ENCODE data around the gene TRIOBP. TPM values are rescaled to one million over a fixed set of nuclear protein-coding genes. Genes with fewer than 3 reads are reported as not detected.

The TRIOBP gene
- total RNA-seq, 2 experiments from 2014 or later: 42.0 to 55.2 TPM

DNA sequence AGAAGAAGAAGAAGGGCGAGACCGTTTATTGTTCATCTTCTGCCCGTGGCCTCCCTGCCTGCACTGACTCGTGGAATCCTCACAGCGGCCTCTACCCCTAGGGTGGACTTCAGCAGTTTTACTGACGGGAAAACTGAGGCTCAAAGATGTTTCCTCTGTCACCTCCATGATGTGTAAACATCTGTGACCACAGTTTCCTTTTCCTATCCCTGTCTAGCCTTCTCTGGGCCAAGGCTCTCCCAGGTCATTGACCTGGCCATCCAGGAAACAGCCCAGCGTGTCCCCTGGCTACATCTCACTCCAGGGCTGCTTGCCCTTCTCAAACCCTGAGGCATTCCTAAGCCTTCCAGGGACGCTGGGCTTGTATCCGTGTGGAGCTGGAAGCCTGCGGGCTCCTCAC, 61.8 kb downstream of the TRIOBP start:
- no peaks in the 10 kb centered on the region for H3K9me3 Mint-ChIP-seq (ENCODE audit: low read depth)
- no peak overlapping the region for H3K27ac Mint-ChIP-seq
- DNase-seq (no peak), ATAC-seq (no peak)
- CTCF ChIA-PET: no interaction called here
- H3K4me3 Mint-ChIP-seq: no peak overlapping the region
- peaks cover 12% of the 10 kb centered on the region for H3K36me3 Mint-ChIP-seq
- H3K27me3 Mint-ChIP-seq: no peaks in the 10 kb centered on the region
- no peaks in the 10 kb centered on the region for H3K4me1 Mint-ChIP-seq

DNA sequence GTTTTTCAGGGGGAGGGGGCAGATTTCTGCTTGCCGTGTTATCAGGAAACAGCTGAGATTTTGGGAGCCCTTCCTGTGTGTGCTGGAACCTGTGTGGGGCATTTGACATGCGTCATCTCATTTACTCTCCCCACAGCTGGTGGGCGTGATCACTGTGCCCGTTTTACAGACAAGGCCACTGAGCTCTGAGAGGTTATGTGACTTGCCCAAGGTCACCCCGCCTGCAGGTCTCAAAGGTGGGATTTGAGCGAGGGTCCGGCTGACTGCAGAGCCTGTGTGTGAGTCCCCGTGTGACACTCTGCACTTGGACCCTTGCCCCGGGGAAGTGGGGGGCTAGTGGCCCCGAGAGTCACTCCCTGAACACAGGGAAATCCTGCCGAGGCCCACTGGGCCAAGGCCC, 62.4 kb downstream of the TRIOBP start:
- CTCF ChIA-PET: no interaction called here
- DNase-seq (no peak), ATAC-seq (no peak)
- H3K27ac Mint-ChIP-seq: no peak overlapping the region
- peaks cover 12% of the 10 kb centered on the region for H3K36me3 Mint-ChIP-seq
- H3K27me3 Mint-ChIP-seq: no peaks in the 10 kb centered on the region
- no peak overlapping the region for H3K4me3 Mint-ChIP-seq
- no peaks in the 10 kb centered on the region for H3K4me1 Mint-ChIP-seq
- no peaks in the 10 kb centered on the region for H3K9me3 Mint-ChIP-seq (ENCODE audit: low read depth)

DNA sequence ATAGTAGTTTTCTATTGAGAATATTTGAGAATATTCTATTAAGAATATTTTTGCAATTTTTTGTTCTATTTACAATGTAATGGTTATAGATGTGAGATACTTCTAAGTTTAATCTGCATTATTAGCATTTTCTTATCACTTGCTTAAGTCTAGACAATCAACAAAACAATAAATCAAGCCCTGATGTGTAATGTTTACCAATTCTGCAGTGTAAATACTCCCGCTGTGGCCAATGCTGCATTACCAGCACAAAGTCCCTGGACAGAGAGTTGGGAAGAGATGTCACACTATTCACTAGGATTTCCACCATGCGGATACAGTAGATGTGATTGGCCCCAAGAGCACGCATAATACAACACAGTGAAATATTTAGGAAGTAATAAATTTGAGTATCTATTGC, 63.3 kb downstream of the TRIOBP start:
- Mint-ChIP-seq H3K27me3 (no peaks in the 10 kb centered on the region), H3K36me3 (peaks cover 12% of the 10 kb centered on the region), H3K27ac (no peak overlapping the region), H3K9me3 (ENCODE audit: low read depth) (no peaks in the 10 kb centered on the region), H3K4me3 (no peak overlapping the region), H3K4me1 (no peaks in the 10 kb centered on the region)
- ATAC-seq: no peak
- DNase-seq: no peak
- CTCF ChIA-PET: interaction anchor here (0.7 to 1.1 kb wide), 2 partner anchors 32 to 670 kb away, joined by 3 read pairs; no protein-coding TSS in a partner anchor

DNA sequence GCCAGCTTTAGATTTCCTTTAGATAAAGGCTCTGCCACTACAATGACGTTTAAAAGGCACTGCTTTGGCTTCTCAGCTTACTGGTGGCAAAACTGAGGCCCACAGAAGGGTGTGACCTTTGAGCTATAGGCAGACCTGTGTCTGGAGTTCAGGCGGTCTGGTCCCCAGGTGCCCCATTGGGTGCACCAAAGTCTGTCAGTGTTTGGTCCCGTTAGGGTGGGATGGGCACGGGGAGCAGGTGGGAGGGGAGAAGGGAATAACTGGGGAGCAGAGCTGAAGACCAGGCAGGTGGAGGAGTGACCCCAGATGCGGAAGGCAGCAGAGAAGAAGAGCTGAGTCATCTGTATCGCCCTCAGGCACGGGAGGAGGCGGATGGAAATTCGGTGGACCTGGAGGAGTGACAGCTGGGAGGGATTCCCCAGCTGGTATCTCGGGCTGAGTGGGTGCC, 65.6 kb downstream of the TRIOBP start:
- no peaks in the 10 kb centered on the region for H3K9me3 Mint-ChIP-seq (ENCODE audit: low read depth)
- DNase-seq: no peak
- H3K4me3 Mint-ChIP-seq: no peak overlapping the region
- H3K27ac Mint-ChIP-seq: peak overlapping the region; percentile 29
- peaks cover 10% of the 10 kb centered on the region for H3K36me3 Mint-ChIP-seq
- no peaks in the 10 kb centered on the region for H3K4me1 Mint-ChIP-seq
- CTCF ChIA-PET: no interaction called here
- no peaks in the 10 kb centered on the region for H3K27me3 Mint-ChIP-seq
- no peak for ATAC-seq

DNA sequence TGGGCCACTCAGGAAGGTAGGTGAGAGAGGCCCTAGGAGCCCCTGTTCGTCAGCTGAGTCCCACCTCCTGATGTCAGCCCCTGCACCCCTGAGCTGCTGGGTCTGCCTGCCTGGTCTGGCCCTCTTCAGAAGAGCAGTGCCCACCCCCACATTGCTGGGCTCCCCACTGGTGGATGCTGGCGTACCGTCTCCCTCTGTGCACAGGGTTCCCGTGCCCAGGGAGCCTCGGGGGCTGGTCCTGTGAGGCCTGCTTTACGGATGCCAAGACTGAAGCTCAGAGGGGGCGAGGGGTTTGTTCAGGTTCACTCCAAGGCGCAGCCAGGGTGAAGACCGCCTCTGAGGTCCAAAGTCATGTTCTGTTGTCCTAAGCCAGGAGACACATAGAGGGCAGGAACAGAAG, 66.2 kb downstream of the TRIOBP start:
- Mint-ChIP-seq H3K36me3 (peaks cover 10% of the 10 kb centered on the region), H3K9me3 (ENCODE audit: low read depth) (no peaks in the 10 kb centered on the region), H3K4me1 (no peaks in the 10 kb centered on the region), H3K27ac (no peak overlapping the region), H3K4me3 (no peak overlapping the region), H3K27me3 (no peaks in the 10 kb centered on the region)
- CTCF ChIA-PET: no interaction called here
- no peak for ATAC-seq
- DNase-seq: no peak

DNA sequence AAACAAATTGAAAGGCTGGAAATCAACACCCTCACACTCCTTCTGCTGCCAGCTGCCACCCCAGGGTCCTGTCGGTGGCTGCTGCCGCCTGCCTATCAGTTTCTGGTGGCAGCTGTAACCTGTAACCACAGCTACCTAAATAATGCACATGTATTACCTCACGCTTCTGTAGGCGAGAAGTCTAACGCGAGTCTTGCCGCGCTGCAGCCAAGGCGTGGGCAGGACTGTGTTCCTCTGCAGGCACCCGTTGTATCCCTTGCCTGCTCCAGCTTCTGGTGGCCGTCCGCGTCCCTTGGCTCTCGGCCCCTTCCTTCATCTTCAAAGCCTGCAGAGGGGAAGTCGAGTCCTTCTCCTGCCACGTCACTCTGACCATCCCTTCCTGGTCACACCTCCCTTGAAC, 66.8 kb downstream of the TRIOBP start:
- ATAC-seq: no peak
- Mint-ChIP-seq H3K4me1 (no peaks in the 10 kb centered on the region), H3K27ac (no peak overlapping the region), H3K4me3 (no peak overlapping the region), H3K36me3 (peaks cover 4% of the 10 kb centered on the region), H3K9me3 (ENCODE audit: low read depth) (no peaks in the 10 kb centered on the region), H3K27me3 (no peaks in the 10 kb centered on the region)
- CTCF ChIA-PET: no interaction called here
- DNase-seq: no peak

DNA sequence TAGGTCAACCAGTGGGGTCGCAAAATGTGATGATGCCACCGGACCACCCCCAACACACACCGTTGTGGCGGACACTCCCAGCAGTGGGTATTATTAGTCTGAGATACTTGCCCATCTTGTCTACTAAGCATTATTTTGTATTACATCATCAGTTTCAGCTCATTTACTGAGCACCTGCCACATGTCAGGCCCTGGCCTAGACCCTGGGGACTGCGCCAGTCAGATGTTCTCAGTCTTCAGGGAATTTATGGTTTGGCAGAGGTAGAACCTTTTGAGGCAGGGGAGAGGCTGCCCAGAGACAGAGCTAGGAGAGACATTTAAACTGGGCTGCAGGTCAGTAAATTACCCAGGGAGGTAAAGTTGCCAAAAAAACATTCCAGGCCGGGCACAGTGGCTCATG, 67.8 kb downstream of the TRIOBP start:
- Mint-ChIP-seq H3K4me1 (no peaks in the 10 kb centered on the region), H3K27ac (no peak overlapping the region), H3K36me3 (peaks cover 4% of the 10 kb centered on the region), H3K27me3 (no peaks in the 10 kb centered on the region), H3K9me3 (ENCODE audit: low read depth) (no peaks in the 10 kb centered on the region), H3K4me3 (no peak overlapping the region)
- ATAC-seq: no peak
- no peak for DNase-seq
- CTCF ChIA-PET: no interaction called here

DNA sequence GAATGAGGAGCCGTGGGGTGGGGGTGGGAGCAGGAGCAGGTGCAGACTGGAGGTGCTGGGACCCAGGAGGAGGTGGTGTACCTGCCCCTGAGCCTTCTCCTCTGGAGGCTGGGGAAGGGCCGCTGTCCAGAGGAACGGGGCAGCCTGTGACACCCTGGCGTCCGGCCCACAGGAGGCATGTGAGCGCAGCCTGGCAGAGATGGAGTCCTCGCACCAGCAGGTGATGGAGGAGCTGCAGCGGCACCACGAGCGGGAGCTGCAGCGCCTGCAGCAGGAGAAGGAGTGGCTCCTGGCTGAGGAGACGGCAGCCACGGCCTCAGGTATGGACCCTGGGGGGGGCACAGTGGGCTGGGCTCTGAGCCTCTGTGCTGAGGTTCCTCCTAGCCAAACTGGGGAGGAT, 68.7 kb downstream of the TRIOBP start:
- H3K27me3 Mint-ChIP-seq: no peaks in the 10 kb centered on the region
- no peaks in the 10 kb centered on the region for H3K9me3 Mint-ChIP-seq (ENCODE audit: low read depth)
- H3K4me3 Mint-ChIP-seq: no peak overlapping the region
- no peaks in the 10 kb centered on the region for H3K4me1 Mint-ChIP-seq
- CTCF ChIA-PET: no interaction called here
- no peak for DNase-seq
- H3K27ac Mint-ChIP-seq: no peak overlapping the region
- ATAC-seq: no peak
- no peaks in the 10 kb centered on the region for H3K36me3 Mint-ChIP-seq

DNA sequence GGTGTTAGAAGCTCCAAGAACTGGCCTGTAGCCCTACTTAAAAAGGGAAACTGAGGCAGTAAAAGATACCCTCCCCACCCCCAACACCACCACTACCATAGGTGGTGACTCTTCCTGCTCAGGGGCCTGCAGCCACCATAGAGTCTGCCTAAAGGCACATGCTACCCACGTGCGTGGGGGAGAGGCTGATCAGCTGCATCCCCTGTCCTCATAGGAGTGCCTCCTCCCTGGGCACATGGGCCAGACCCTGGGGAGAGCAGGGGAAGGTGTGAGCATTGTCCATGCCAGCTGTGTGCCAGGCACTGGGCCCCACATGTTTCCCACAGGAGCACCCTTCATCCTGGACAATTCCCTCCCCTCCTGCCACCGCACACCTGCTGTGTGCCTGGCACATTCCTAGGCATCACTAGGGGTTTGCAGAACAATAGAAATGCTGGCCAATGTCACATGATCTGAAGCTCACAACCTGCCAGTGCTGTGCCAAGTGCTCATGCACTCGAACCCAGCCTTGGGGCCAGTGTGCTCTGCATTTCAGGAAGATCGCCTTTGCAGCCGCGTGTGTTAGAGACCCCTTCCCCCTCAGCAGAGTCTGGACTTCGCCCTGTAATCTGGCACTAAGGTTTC, 69.2 kb downstream of the TRIOBP start:
- H3K27me3 Mint-ChIP-seq: no peaks in the 10 kb centered on the region

DNA sequence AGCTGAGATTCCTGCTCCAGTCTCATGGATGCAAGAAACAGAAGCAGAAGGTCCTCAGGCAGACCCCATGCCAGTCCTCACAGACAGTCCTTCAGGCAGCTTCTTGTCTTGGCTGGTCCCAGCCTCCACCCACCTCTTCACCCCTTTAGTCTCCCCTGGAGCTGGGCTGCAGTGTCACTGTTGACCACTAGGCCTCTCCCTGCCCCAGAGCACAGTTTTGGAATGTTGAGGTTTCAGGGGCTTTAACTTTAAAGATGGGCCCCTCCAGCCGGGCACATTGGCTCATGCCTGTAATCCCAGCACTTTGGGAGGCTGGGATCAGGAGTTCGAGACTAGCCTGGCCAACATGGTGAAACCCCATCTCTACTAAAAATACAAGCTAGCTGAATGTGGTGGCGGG, 71.4 kb downstream of the TRIOBP start:
- Mint-ChIP-seq H3K4me3 (no peak overlapping the region), H3K9me3 (ENCODE audit: low read depth) (no peaks in the 10 kb centered on the region), H3K36me3 (peaks cover 5% of the 10 kb centered on the region), H3K27ac (no peak overlapping the region), H3K27me3 (no peaks in the 10 kb centered on the region), H3K4me1 (no peaks in the 10 kb centered on the region)
- no peak for ATAC-seq
- CTCF ChIA-PET: interaction anchor here (1.0 to 1.4 kb wide), 3 partner anchors 49 to 181 kb away, joined by 4 to 5 read pairs (median 4); no protein-coding TSS in a partner anchor
- DNase-seq: no peak

More for the DNA sequence above, 69.2 kb downstream of the TRIOBP start:
- Mint-ChIP-seq H3K36me3 (no peaks in the 10 kb centered on the region), H3K9me3 (ENCODE audit: low read depth) (no peaks in the 10 kb centered on the region), H3K4me3 (no peak overlapping the region), H3K4me1 (no peaks in the 10 kb centered on the region), H3K27ac (no peak overlapping the region)
- CTCF ChIA-PET: no interaction called here
- no peak for ATAC-seq
- DNase-seq: no peak

DNA sequence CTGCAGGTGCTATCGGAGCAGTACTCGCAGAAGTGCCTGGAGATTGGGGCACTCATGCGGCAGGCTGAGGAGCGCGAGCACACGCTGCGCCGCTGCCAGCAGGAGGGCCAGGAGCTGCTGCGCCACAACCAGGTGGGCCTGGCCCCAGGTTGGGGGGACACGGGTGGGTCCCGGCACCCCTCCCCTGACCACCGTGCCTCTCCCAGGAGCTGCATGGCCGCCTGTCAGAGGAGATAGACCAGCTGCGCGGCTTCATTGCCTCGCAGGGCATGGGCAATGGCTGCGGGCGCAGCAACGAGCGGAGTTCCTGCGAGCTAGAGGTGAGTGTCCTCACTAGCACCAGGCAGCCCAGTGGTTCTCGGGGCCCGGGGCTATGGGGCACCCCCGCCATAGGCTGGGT, 72.2 kb downstream of the TRIOBP start:
- Mint-ChIP-seq H3K4me3 (no peak overlapping the region), H3K27ac (no peak overlapping the region), H3K36me3 (peaks cover 7% of the 10 kb centered on the region), H3K9me3 (ENCODE audit: low read depth) (no peaks in the 10 kb centered on the region), H3K4me1 (no peaks in the 10 kb centered on the region), H3K27me3 (no peaks in the 10 kb centered on the region)
- CTCF ChIA-PET: interaction anchor here (0.7 to 1.4 kb wide), 3 partner anchors 13 to 180 kb away, joined by 4 to 5 read pairs (median 4); no protein-coding TSS in a partner anchor
- no peak for DNase-seq
- no peak for ATAC-seq

DNA sequence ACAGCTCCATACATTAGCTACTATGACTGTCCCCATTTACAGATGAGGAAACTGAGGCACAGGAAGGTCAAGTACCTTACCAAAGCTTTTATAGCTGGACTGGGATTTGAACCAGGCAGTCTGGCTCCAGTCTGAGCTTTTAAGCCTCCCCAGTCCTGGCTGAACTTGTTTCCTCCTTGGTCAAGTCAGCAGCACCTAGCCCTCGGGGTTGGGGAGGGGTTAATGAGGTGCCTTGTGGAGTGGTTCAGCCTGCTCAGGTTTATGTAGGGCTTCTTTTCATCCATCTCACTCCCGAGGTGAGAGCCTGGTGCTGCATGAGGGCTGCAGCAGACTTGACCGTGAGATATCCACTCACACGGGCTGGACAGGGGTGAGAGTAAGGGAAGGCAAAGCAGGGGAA, 74.2 kb downstream of the TRIOBP start:
- Mint-ChIP-seq H3K9me3 (ENCODE audit: low read depth) (no peaks in the 10 kb centered on the region), H3K36me3 (peaks cover 7% of the 10 kb centered on the region), H3K4me1 (no peaks in the 10 kb centered on the region), H3K4me3 (no peak overlapping the region), H3K27me3 (no peaks in the 10 kb centered on the region), H3K27ac (no peak overlapping the region)
- no peak for DNase-seq
- CTCF ChIA-PET: no interaction called here
- ATAC-seq: no peak

DNA sequence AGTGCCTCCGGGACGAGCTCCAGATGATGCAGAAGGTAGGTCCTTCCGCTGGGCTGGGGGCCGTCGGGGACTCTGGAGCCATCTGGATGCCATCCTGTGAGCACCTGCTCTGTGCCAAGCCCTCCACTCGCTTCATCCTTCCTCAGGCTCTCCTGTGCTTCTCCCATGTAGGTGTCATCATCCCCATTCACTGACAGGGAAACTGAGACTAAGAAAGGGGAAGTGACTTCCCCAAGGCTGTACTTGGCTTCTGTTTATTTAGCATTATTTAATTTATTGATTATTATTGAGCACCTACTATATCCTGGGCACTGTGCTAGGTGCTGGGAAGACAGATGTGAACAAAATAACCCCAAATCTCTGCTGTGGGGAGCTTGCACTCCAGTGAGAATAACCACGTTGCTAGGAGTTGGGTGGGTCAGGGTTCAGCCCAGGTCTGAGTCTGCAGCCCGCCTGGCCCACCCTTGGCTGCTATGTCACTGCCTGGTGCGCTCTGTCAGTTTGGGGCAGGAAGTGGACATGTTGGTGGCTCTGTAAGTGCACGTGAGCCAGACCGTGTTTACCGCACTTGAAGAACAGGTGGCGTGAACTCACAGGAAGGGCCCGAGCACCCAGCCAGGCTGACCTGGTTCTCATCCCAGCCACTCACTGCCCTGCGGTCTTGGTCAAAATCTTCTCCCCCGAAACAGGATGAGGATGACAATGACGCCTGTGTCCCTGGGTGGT, 75.0 kb downstream of the TRIOBP start:
- H3K36me3 Mint-ChIP-seq: peaks cover 7% of the 10 kb centered on the region
- H3K9me3 Mint-ChIP-seq (ENCODE audit: low read depth): no peaks in the 10 kb centered on the region
- no peak overlapping the region for H3K4me3 Mint-ChIP-seq
- no peaks in the 10 kb centered on the region for H3K4me1 Mint-ChIP-seq
- CTCF ChIA-PET: no interaction called here
- H3K27ac Mint-ChIP-seq: no peak overlapping the region
- DNase-seq (no peak), ATAC-seq (no peak)
- H3K27me3 Mint-ChIP-seq: no peaks in the 10 kb centered on the region

DNA sequence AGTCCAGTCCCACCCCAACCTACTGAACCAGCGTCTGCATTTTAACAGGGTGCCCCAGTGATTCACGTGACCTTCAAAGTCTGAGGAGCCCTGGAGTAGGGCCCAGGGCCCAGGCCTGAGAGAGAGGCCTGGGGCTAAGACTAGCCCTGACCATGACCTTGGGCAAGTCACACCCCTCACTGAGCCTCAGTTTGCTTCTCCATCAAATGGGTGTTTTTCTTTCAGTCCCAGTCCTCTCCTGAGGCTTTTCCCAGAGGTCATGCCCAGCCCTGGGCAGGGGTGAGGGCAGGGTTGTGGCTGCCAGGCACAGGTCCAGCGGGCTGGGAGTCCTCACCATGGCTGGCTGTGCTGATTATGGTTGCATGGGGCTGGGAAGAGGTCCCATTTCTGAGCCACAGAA, 77.9 kb downstream of the TRIOBP start:
- Mint-ChIP-seq H3K27ac (no peak overlapping the region), H3K9me3 (ENCODE audit: low read depth) (no peaks in the 10 kb centered on the region), H3K4me3 (no peak overlapping the region), H3K36me3 (peaks cover 7% of the 10 kb centered on the region), H3K27me3 (no peaks in the 10 kb centered on the region), H3K4me1 (no peaks in the 10 kb centered on the region)
- ATAC-seq (no peak), DNase-seq (no peak)
- CTCF ChIA-PET: no interaction called here

All from activated CD8-positive, alpha-beta memory T cell treated with anti-CD3 and anti-CD28 coated beads, Interleukin-2, amount 10 ng/mL, durations not matched to agents 7 days and 5 days (primary cell).